Measurements from ENCODE around the gene MAGI1. TPM values are rescaled to one million over a fixed set of nuclear protein-coding genes. Genes with fewer than 3 reads are reported as not detected.

Gene MAGI1
- polyA plus RNA-seq, 1 of the 3 experiments (the other 2 are of a cell fraction): 10.3 TPM

GRCh38 chr3:65549626-65549959, 489.1 kb downstream of the MAGI1 start:
- CTCF ChIA-PET: interaction anchor here (0.6 to 1.4 kb wide), 7 partner anchors 11 to 183 kb away, joined by 3 to 7 read pairs (median 3); no protein-coding TSS in a partner anchor
- peak overlapping the region; percentile 34 to 54; a peak in 3 of 4 replicates for H3K4me3 ChIP-seq (ENCODE audit: low read depth in 2 of 2, low read length in 1 of 2)

GRCh38 chr3:65548848-65549625, 489.7 kb downstream of the MAGI1 start:
- Histone ChIP-seq H3K4me1 (ENCODE audit: control insufficient read depth in 1 of 2, insufficient read depth in 2 of 2, low read depth in 1 of 2, low read length in 1 of 2) (peaks cover 0 to 12% of the 10 kb centered on the region in 2 experiments; a peak in 3 of 4 replicates), H3K4me3 (ENCODE audit: low read depth in 2 of 2, low read length in 1 of 2) (peak overlapping the region; percentile 34 to 54; a peak in 3 of 4 replicates), H3K9me2 (no peaks in the 10 kb centered on the region), H3K79me2 (ENCODE audit: insufficient read depth) (peaks cover 26% of the 10 kb centered on the region; the same call in 1 of the 2 replicates), H2AFZ (ENCODE audit: low read depth) (no peak overlapping the region), H3K27me3 (ENCODE audit: insufficient read depth) (no peaks in the 10 kb centered on the region), H4K20me1 (ENCODE audit: insufficient read depth) (peaks cover 7% of the 10 kb centered on the region; the same call in 1 of the 2 replicates), H3K4me2 (peak overlapping the region; percentile 70), H3K9me3 (no peaks in the 10 kb centered on the region), H3K36me3 (replicated peaks in 1 of 2; ENCODE audit: control insufficient read depth in 1 of 2, insufficient read depth in 2 of 2, low read length in 1 of 2) (no peaks in the 10 kb centered on the region), H3K27ac (ENCODE audit: low read depth in 2 of 2, low read length in 1 of 2) (no peak overlapping the region), H3K9ac (no peak overlapping the region), H3F3A (replicated peaks; ENCODE audit: insufficient read depth) (peaks cover 8% of the 10 kb centered on the region)
- WGBS (ENCODE audit: low lambda C conversion rate): 19% methylated on average over 37 of the region's 71 CpGs
- TF ChIP-seq MAX (IDR thresholded peaks at IDR 0.05; ENCODE audit: low read depth): no peak
- no peak for TF ChIP-seq EP300 (IDR thresholded peaks at IDR 0.05; ENCODE audit: borderline replicate concordance in 1 of 2, low read depth in 1 of 2, low read length in 1 of 2)
- no peak for TF ChIP-seq TEAD4 (IDR thresholded peaks at IDR 0.05; ENCODE audit: borderline replicate concordance, insufficient read depth)
- TF ChIP-seq FOXJ3 (CRISPR knock-in tag; IDR thresholded peaks at IDR 0.05): no peak
- TF ChIP-seq CHD2 (IDR thresholded peaks at IDR 0.05; ENCODE audit: low read length, partially characterized antibody): no peak
- no peak for TF ChIP-seq CTCF (IDR thresholded peaks at IDR 0.05)
- TF ChIP-seq TAF1 (IDR thresholded peaks at IDR 0.05; ENCODE audit: borderline replicate concordance, low read depth, low read length): no peak
- no peak for TF ChIP-seq RAD21 (IDR thresholded peaks at IDR 0.05; ENCODE audit: low read length)
- no peak for TF ChIP-seq GABPA (IDR thresholded peaks at IDR 0.05; ENCODE audit: low read depth)
- TF ChIP-seq FOXM1 (IDR thresholded peaks at IDR 0.05; ENCODE audit: low read depth): no peak
- no peak for TF ChIP-seq USF1 (IDR thresholded peaks at IDR 0.05; ENCODE audit: borderline replicate concordance, low read depth)
- TF ChIP-seq RCOR1 (IDR thresholded peaks at IDR 0.05; ENCODE audit: low read length): no peak
- TF ChIP-seq MXI1 (IDR thresholded peaks at IDR 0.05; ENCODE audit: low read depth, low read length): no peak
- DNase-seq: peak; percentile 84
- POLR2A ChIA-PET: interaction anchor here (0.9 kb wide), 1 partner anchor 15 kb away, joined by 3 read pairs; no protein-coding TSS in a partner anchor
- CTCF ChIA-PET: interaction anchor here (0.5 to 1.9 kb wide), 10 partner anchors 9 to 182 kb away, joined by 3 to 7 read pairs (median 3); no protein-coding TSS in a partner anchor

More at GRCh38 chr3:65549626-65549959, 489.1 kb downstream of the MAGI1 start:
- DNase-seq: no peak
- Histone ChIP-seq H2AFZ (ENCODE audit: low read depth) (no peak overlapping the region), H3F3A (replicated peaks; ENCODE audit: insufficient read depth) (peaks cover 8% of the 10 kb centered on the region), H3K79me2 (ENCODE audit: insufficient read depth) (peaks cover 23% of the 10 kb centered on the region; the same call in 1 of the 2 replicates), H3K36me3 (replicated peaks in 1 of 2; ENCODE audit: control insufficient read depth in 1 of 2, insufficient read depth in 2 of 2, low read length in 1 of 2) (no peaks in the 10 kb centered on the region), H3K9ac (no peak overlapping the region), H3K4me2 (peak overlapping the region; percentile 70), H3K27me3 (ENCODE audit: insufficient read depth) (no peaks in the 10 kb centered on the region), H3K27ac (ENCODE audit: low read depth in 2 of 2, low read length in 1 of 2) (no peak overlapping the region), H3K9me3 (no peaks in the 10 kb centered on the region), H4K20me1 (ENCODE audit: insufficient read depth) (peaks cover 7% of the 10 kb centered on the region; the same call in 1 of the 2 replicates), H3K9me2 (no peaks in the 10 kb centered on the region), H3K4me1 (ENCODE audit: control insufficient read depth in 1 of 2, insufficient read depth in 2 of 2, low read depth in 1 of 2, low read length in 1 of 2) (peaks cover 0 to 12% of the 10 kb centered on the region in 2 experiments; a peak in 3 of 4 replicates)
- 100% methylated on average over 3 of the region's 9 CpGs for WGBS (ENCODE audit: low lambda C conversion rate)
- TF ChIP-seq USF1 (IDR thresholded peaks at IDR 0.05; ENCODE audit: borderline replicate concordance, low read depth) (no peak), SIN3A (IDR thresholded peaks at IDR 0.05; ENCODE audit: borderline replicate concordance, low read depth, low read length) (no peak), EP300 (IDR thresholded peaks at IDR 0.05; ENCODE audit: borderline replicate concordance in 1 of 2, low read depth in 1 of 2, low read length in 1 of 2) (no peak), TCF12 (IDR thresholded peaks at IDR 0.05) (no peak), ELF1 (IDR thresholded peaks at IDR 0.05) (no peak), JUND (IDR thresholded peaks at IDR 0.05) (no peak), CHD2 (IDR thresholded peaks at IDR 0.05; ENCODE audit: low read length, partially characterized antibody) (no peak), YY1 (IDR thresholded peaks at IDR 0.05; ENCODE audit: low read depth) (no peak), RAD21 (IDR thresholded peaks at IDR 0.05; ENCODE audit: low read length) (no peak)
- POLR2A ChIA-PET: no interaction called here

All from SK-N-SH (cell line).